Measurements from ENCODE around the gene TMTC1. TPM values are rescaled to one million over a fixed set of nuclear protein-coding genes. Genes with fewer than 3 reads are reported as not detected.

TMTC1 gene
- polyA plus RNA-seq, 1 of the 3 experiments (the other 2 are of a cell fraction): 0.13 TPM

GRCh38 chr12:29627221-29627620, 156.5 kb downstream of the TMTC1 start:
- CTCF ChIA-PET: interaction anchor here (1.2 kb wide), 1 partner anchor 17 kb away, joined by 3 read pairs; no protein-coding TSS in a partner anchor

GRCh38 chr12:29625359-29625953, 158.3 kb downstream of the TMTC1 start:
- CTCF ChIA-PET: no interaction called here
- DNase-seq: no peak
- no peak for TF ChIP-seq NFIC (IDR thresholded peaks at IDR 0.05; ENCODE audit: borderline replicate concordance)
- TF ChIP-seq RFX5 (IDR thresholded peaks at IDR 0.05; ENCODE audit: low read length): no peak
- no peak for TF ChIP-seq POLR2AphosphoS5 (IDR thresholded peaks at IDR 0.05; ENCODE audit: low read depth, low read length)
- TF ChIP-seq NRF1 (IDR thresholded peaks at IDR 0.05; ENCODE audit: low read depth, low read length): no peak
- no peak for TF ChIP-seq MXI1 (IDR thresholded peaks at IDR 0.05; ENCODE audit: low read depth, low read length)
- no peak for TF ChIP-seq GATA2 (CRISPR knock-in tag; IDR thresholded peaks at IDR 0.05)
- no peak for TF ChIP-seq FOXM1 (IDR thresholded peaks at IDR 0.05; ENCODE audit: low read depth)
- TF ChIP-seq, protein P1, sequence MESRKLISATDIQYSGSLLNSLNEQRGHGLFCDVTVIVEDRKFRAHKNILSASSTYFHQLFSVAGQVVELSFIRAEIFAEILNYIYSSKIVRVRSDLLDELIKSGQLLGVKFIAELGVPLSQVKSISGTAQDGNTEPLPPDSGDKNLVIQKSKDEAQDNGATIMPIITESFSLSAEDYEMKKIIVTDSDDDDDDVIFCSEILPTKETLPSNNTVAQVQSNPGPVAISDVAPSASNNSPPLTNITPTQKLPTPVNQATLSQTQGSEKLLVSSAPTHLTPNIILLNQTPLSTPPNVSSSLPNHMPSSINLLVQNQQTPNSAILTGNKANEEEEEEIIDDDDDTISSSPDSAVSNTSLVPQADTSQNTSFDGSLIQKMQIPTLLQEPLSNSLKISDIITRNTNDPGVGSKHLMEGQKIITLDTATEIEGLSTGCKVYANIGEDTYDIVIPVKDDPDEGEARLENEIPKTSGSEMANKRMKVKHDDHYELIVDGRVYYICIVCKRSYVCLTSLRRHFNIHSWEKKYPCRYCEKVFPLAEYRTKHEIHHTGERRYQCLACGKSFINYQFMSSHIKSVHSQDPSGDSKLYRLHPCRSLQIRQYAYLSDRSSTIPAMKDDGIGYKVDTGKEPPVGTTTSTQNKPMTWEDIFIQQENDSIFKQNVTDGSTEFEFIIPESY (IDR thresholded peaks at IDR 0.05; ENCODE audit: borderline replicate concordance, low read depth): no peak
- TF ChIP-seq RCOR1 (IDR thresholded peaks at IDR 0.05; ENCODE audit: low read length): no peak
- no peak for TF ChIP-seq JUND (IDR thresholded peaks at IDR 0.05)
- no peak for TF ChIP-seq YY1 (IDR thresholded peaks at IDR 0.05; ENCODE audit: low read depth)
- no peak for TF ChIP-seq IRF3 (IDR thresholded peaks at IDR 0.05; ENCODE audit: low read depth, low read length)
- TF ChIP-seq SIN3A (IDR thresholded peaks at IDR 0.05; ENCODE audit: borderline replicate concordance, low read depth, low read length): no peak
- no peak for TF ChIP-seq FOSL2 (IDR thresholded peaks at IDR 0.05; ENCODE audit: borderline replicate concordance, low read depth)

More at GRCh38 chr12:29627221-29627620, 156.5 kb downstream of the TMTC1 start:
- POLR2A ChIA-PET: no interaction called here
- Histone ChIP-seq H3K4me1 (ENCODE audit: control insufficient read depth in 1 of 2, insufficient read depth in 2 of 2, low read depth in 1 of 2, low read length in 1 of 2) (no peaks in the 10 kb centered on the region), H3K79me2 (ENCODE audit: insufficient read depth) (no peaks in the 10 kb centered on the region), H3K4me3 (ENCODE audit: low read depth in 2 of 2, low read length in 1 of 2) (no peak overlapping the region), H3K4me2 (no peak overlapping the region), H4K20me1 (ENCODE audit: insufficient read depth) (no peaks in the 10 kb centered on the region), H3K36me3 (replicated peaks in 1 of 2; ENCODE audit: control insufficient read depth in 1 of 2, insufficient read depth in 2 of 2, low read length in 1 of 2) (no peaks in the 10 kb centered on the region), H3F3A (replicated peaks; ENCODE audit: insufficient read depth) (no peaks in the 10 kb centered on the region), H3K9ac (no peak overlapping the region), H3K9me3 (no peaks in the 10 kb centered on the region), H2AFZ (ENCODE audit: low read depth) (no peak overlapping the region), H3K9me2 (no peaks in the 10 kb centered on the region), H3K27me3 (ENCODE audit: insufficient read depth) (no peaks in the 10 kb centered on the region), H3K27ac (ENCODE audit: low read depth in 2 of 2, low read length in 1 of 2) (no peak overlapping the region)
- 73% methylated on average over 1 of the region's 1 CpG for WGBS (ENCODE audit: low lambda C conversion rate)
- TF ChIP-seq NRF1 (IDR thresholded peaks at IDR 0.05; ENCODE audit: low read depth, low read length) (no peak), GATA2 (CRISPR knock-in tag; IDR thresholded peaks at IDR 0.05) (no peak), RFX5 (IDR thresholded peaks at IDR 0.05; ENCODE audit: low read length) (no peak), GABPA (IDR thresholded peaks at IDR 0.05; ENCODE audit: low read depth) (no peak), YY1 (IDR thresholded peaks at IDR 0.05; ENCODE audit: low read depth) (no peak), SMC3 (IDR thresholded peaks at IDR 0.05; ENCODE audit: low read depth, low read length) (no peak), TEAD4 (IDR thresholded peaks at IDR 0.05; ENCODE audit: borderline replicate concordance, insufficient read depth) (no peak), EZH2phosphoT487 (IDR thresholded peaks at IDR 0.05; ENCODE audit: borderline replicate concordance, low read depth) (no peak), NFIC (IDR thresholded peaks at IDR 0.05; ENCODE audit: borderline replicate concordance) (no peak)
- TF ChIP-seq, protein P1 (IDR thresholded peaks at IDR 0.05; ENCODE audit: borderline replicate concordance, low read depth): no peak
- TF ChIP-seq, protein P2, sequence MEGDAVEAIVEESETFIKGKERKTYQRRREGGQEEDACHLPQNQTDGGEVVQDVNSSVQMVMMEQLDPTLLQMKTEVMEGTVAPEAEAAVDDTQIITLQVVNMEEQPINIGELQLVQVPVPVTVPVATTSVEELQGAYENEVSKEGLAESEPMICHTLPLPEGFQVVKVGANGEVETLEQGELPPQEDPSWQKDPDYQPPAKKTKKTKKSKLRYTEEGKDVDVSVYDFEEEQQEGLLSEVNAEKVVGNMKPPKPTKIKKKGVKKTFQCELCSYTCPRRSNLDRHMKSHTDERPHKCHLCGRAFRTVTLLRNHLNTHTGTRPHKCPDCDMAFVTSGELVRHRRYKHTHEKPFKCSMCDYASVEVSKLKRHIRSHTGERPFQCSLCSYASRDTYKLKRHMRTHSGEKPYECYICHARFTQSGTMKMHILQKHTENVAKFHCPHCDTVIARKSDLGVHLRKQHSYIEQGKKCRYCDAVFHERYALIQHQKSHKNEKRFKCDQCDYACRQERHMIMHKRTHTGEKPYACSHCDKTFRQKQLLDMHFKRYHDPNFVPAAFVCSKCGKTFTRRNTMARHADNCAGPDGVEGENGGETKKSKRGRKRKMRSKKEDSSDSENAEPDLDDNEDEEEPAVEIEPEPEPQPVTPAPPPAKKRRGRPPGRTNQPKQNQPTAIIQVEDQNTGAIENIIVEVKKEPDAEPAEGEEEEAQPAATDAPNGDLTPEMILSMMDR (IDR thresholded peaks at IDR 0.05): no peak
- DNase-seq: no peak

More at GRCh38 chr12:29625359-29625953, 158.3 kb downstream of the TMTC1 start:
- H3K9me2 ChIP-seq: no peaks in the 10 kb centered on the region
- H3F3A ChIP-seq (replicated peaks; ENCODE audit: insufficient read depth): no peaks in the 10 kb centered on the region
- H3K9ac ChIP-seq: no peak overlapping the region
- H4K20me1 ChIP-seq (ENCODE audit: insufficient read depth): no peaks in the 10 kb centered on the region
- no peaks in the 10 kb centered on the region for H3K9me3 ChIP-seq
- H3K27ac ChIP-seq (ENCODE audit: low read depth in 2 of 2, low read length in 1 of 2): no peak overlapping the region
- no peak overlapping the region for H3K4me3 ChIP-seq (ENCODE audit: low read depth in 2 of 2, low read length in 1 of 2)
- H2AFZ ChIP-seq (ENCODE audit: low read depth): no peak overlapping the region
- H3K79me2 ChIP-seq (ENCODE audit: insufficient read depth): no peaks in the 10 kb centered on the region
- POLR2A ChIA-PET: no interaction called here
- H3K27me3 ChIP-seq (ENCODE audit: insufficient read depth): no peaks in the 10 kb centered on the region
- no peaks in the 10 kb centered on the region for H3K36me3 ChIP-seq (replicated peaks in 1 of 2; ENCODE audit: control insufficient read depth in 1 of 2, insufficient read depth in 2 of 2, low read length in 1 of 2)
- no peak overlapping the region for H3K4me2 ChIP-seq
- no peaks in the 10 kb centered on the region for H3K4me1 ChIP-seq (ENCODE audit: control insufficient read depth in 1 of 2, insufficient read depth in 2 of 2, low read depth in 1 of 2, low read length in 1 of 2)
- WGBS (ENCODE audit: low lambda C conversion rate): 29% methylated on average over 2 of the region's 2 CpGs
